ENCODE results near the gene HBS1L. TPM values are rescaled to one million over a fixed set of nuclear protein-coding genes. Genes with fewer than 3 reads are reported as not detected.
A peak's percentile ranks its signal among the peaks of the same experiment; 100 is the strongest.

Gene HBS1L
- total RNA-seq, 2 experiments from 2014 or later = 71.5 to 74.7 TPM

DNA sequence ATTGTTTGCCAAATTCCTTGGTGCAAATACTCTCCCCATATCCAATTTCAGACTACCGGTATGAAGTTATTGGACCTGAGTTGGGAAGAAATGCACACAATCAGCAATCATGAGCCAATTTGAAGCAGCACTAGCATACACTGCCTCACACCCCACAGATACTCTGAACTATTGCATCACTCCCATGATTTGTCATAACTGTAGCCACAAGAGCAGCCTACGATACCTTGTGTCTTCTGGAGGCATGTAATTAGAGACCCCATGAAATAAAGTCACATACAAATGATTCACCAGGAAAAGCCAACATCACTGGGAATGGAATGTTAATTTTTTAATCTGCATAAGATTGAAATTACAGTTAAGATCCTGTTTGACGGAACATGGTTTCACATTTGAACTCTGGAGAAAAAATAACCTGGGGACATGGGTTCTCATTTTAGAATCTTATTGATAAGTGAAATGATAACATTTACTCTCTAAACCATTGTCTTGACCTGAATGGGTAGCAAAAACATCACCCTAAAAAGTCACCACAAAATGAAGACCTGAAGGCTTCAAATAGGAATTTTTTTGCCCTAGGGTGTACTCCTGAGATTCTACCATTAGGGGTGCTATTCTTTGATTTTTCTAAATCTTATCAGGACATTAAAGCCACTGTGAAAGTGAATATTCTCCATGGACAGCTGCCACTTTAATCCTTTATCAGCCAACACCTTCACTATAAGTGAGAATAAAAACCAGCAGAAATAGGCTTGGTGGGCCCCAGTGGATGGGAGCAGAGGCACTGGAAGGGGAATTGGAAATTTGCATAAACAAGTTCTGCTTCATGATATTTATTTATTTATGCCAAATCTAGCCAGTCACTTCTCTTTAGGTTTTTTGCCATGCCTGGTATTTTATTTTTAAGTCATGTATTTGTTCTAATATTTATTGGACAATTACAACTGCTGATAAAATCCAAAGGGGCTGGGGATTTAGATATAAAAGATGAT is 34.5 kb upstream of the HBS1L start:
- peak; percentile 56 for DNase-seq
- Mint-ChIP-seq H3K4me3 (peak overlapping the region; percentile 64), H3K27me3 (no peaks in the 10 kb centered on the region), H3K9me3 (peaks cover 13% of the 10 kb centered on the region), H3K36me3 (ENCODE audit: low read depth) (peaks cover 6% of the 10 kb centered on the region), H3K4me1 (peaks cover 82% of the 10 kb centered on the region), H3K27ac (peak overlapping the region; percentile 91)
- CTCF ChIA-PET = interaction anchor here (1.0 to 4.4 kb wide), 12 partner anchors 12 to 97 kb away, joined by 3 to 20 read pairs (median 4); partner anchors contain the start of gene HBS1L
- POLR2A ChIA-PET = interaction anchor here (0.6 to 0.7 kb wide), 2 partner anchors 98 to 111 kb away, joined by 3 read pairs; no protein-coding TSS in a partner anchor

DNA sequence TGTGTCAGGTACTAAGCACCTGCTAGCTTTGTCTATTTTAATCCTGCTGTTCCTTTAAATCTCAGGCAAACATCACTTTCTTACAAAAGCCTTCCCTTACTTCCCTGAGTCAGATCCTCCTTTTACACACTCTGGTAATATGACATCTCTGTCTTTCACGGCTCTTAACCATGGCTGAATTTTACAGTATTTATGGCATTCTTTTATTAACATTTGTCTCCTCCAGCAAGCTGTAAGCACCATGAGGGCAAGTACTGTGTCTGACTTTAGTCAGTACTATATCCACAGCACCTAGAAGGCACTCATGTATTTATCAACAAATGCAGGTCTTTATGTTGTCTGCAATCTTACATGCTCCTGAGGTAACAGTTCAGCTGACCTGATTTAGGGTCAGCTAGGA is 33.7 kb upstream of the HBS1L start:
- no peak for DNase-seq
- Mint-ChIP-seq H3K27ac (peak overlapping the region; percentile 91), H3K9me3 (peaks cover 13% of the 10 kb centered on the region), H3K27me3 (no peaks in the 10 kb centered on the region), H3K4me3 (peak overlapping the region; percentile 42), H3K36me3 (ENCODE audit: low read depth) (peaks cover 6% of the 10 kb centered on the region), H3K4me1 (peaks cover 74% of the 10 kb centered on the region)
- POLR2A ChIA-PET = interaction anchor here (0.7 to 1.5 kb wide), 4 partner anchors 32 to 95 kb away, joined by 3 to 5 read pairs (median 4); partner anchors contain the start of gene MYB
- CTCF ChIA-PET = interaction anchor here (1.0 to 4.4 kb wide), 13 partner anchors 11 to 95 kb away, joined by 3 to 20 read pairs (median 3); partner anchors contain the start of genes HBS1L and MYB

GRCh38 chr6:135087803-135088202 is 33.2 kb upstream of the HBS1L start:
- no peaks in the 10 kb centered on the region for H3K27me3 Mint-ChIP-seq
- ChIA-PET CTCF (interaction anchor here (0.5 to 4.4 kb wide), 14 partner anchors 11 to 109 kb away, joined by 3 to 20 read pairs (median 3); partner anchors contain the start of genes HBS1L and MYB), POLR2A (interaction anchor here (0.7 to 1.5 kb wide), 4 partner anchors 32 to 96 kb away, joined by 3 to 5 read pairs (median 4); partner anchors contain the start of gene MYB)
- H3K9me3 Mint-ChIP-seq = peaks cover 13% of the 10 kb centered on the region
- H3K36me3 Mint-ChIP-seq (ENCODE audit: low read depth) = peaks cover 9% of the 10 kb centered on the region
- DNase-seq = peak; percentile 71
- peaks cover 70% of the 10 kb centered on the region for H3K4me1 Mint-ChIP-seq
- H3K4me3 Mint-ChIP-seq = peak overlapping the region; percentile 42
- H3K27ac Mint-ChIP-seq = peak overlapping the region; percentile 91

DNA sequence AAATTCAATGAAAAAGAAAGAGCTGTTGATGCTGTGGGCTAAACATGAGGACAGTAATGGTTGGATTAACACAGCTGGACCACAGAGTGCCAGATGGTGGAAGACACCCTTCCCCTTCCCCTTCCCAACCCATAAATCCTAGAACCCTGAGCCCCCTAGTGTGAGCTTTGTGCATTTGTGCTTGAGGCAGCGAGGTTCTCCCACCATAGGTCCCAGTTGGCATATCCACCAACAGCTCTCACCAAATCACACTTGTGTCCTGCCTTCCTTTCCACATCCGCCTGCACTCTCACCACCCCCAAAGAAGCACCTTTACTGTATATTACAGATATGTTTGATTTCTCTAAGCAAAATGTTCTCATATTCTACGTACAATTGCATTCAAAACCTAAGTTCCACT is 32.8 kb upstream of the HBS1L start:
- peak; percentile 34 for DNase-seq

DNA sequence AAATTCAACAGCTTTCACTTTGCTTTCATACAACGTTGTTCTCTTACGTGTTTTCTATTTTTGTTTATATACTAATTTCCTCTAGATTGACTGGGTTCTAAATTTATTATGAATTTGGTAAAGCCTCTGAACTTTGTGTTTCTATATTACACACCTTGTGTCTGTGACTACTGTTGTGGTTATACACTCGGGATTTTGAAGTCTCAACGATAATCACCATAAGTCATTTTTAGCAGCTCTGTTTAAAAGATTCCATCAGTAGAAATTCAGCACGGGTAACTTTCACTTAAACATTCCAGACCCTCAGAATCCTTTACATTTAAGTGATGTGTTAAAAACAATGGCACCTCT is 31.8 kb upstream of the HBS1L start:
- DNase-seq = no peak
- Mint-ChIP-seq H3K27me3 (no peaks in the 10 kb centered on the region), H3K36me3 (ENCODE audit: low read depth) (peaks cover 16% of the 10 kb centered on the region), H3K27ac (peak overlapping the region; percentile 91), H3K9me3 (peaks cover 18% of the 10 kb centered on the region), H3K4me3 (peak overlapping the region; percentile 70), H3K4me1 (peaks cover 59% of the 10 kb centered on the region)
- ChIA-PET CTCF (interaction anchor here (0.7 to 4.4 kb wide), 14 partner anchors 9 to 338 kb away, joined by 3 to 20 read pairs (median 3); partner anchors contain the start of gene HBS1L), POLR2A (no interaction called here)

More for the DNA sequence above, 32.8 kb upstream of the HBS1L start:
- Mint-ChIP-seq H3K4me1 (peaks cover 66% of the 10 kb centered on the region), H3K27ac (peak overlapping the region; percentile 91), H3K36me3 (ENCODE audit: low read depth) (peaks cover 10% of the 10 kb centered on the region), H3K27me3 (no peaks in the 10 kb centered on the region), H3K9me3 (peaks cover 11% of the 10 kb centered on the region), H3K4me3 (peak overlapping the region; percentile 42)
- ChIA-PET CTCF (interaction anchor here (0.5 to 4.4 kb wide), 14 partner anchors 10 to 363 kb away, joined by 3 to 20 read pairs (median 3); partner anchors contain the start of genes HBS1L and MYB), POLR2A (interaction anchor here (0.7 to 1.5 kb wide), 5 partner anchors 31 to 96 kb away, joined by 3 to 5 read pairs (median 4); partner anchors contain the start of genes HBS1L and MYB)

GRCh38 chr6:135085700-135086413 is 31.2 kb upstream of the HBS1L start:
- POLR2A ChIA-PET = interaction anchor here (0.5 kb wide), 1 partner anchor 77 kb away, joined by 5 read pairs; no protein-coding TSS in a partner anchor
- H3K36me3 Mint-ChIP-seq (ENCODE audit: low read depth) = peaks cover 16% of the 10 kb centered on the region
- no peaks in the 10 kb centered on the region for H3K27me3 Mint-ChIP-seq
- CTCF ChIA-PET = interaction anchor here (1.0 to 4.4 kb wide), 10 partner anchors 9 to 338 kb away, joined by 3 to 20 read pairs (median 4); partner anchors contain the start of gene HBS1L
- peak overlapping the region; percentile 91 for H3K27ac Mint-ChIP-seq
- peak overlapping the region; percentile 70 for H3K4me3 Mint-ChIP-seq
- peaks cover 18% of the 10 kb centered on the region for H3K9me3 Mint-ChIP-seq
- H3K4me1 Mint-ChIP-seq = peaks cover 54% of the 10 kb centered on the region
- DNase-seq = no peak

DNA sequence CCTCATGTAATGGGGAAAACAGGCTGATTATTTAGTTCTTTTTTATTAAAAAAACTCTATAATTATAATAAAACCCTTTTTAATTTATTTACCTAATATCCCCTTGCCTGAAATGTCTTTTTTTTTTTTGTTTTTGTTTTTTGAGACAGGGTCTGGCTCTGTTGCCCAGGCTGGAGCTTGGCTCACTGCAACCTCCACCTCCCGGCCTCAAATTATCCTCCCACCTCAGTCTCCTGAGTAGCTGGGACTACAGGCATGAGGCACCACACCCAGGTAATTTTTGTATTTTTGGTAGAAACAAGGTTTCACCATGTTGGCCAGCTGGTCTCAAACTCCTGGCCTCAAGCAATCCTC is 30.3 kb upstream of the HBS1L start:
- H3K4me1 Mint-ChIP-seq = peaks cover 44% of the 10 kb centered on the region
- H3K9me3 Mint-ChIP-seq = peaks cover 20% of the 10 kb centered on the region
- ChIA-PET CTCF (interaction anchor here (1.2 to 4.4 kb wide), 2 partner anchors 28 to 98 kb away, joined by 3 to 20 read pairs; no protein-coding TSS in a partner anchor), POLR2A (no interaction called here)
- H3K36me3 Mint-ChIP-seq (ENCODE audit: low read depth) = peaks cover 19% of the 10 kb centered on the region
- H3K27me3 Mint-ChIP-seq = no peaks in the 10 kb centered on the region
- no peak for DNase-seq
- no peak overlapping the region for H3K27ac Mint-ChIP-seq
- H3K4me3 Mint-ChIP-seq = no peak overlapping the region

- H3K4me3 Mint-ChIP-seq = no peak overlapping the region
- no peak for DNase-seq
- ChIA-PET POLR2A (no interaction called here), CTCF (interaction anchor here (0.7 to 1.2 kb wide), 2 partner anchors 28 kb away, joined by 3 read pairs; no protein-coding TSS in a partner anchor)
- H3K9me3 Mint-ChIP-seq = peaks cover 20% of the 10 kb centered on the region
- H3K36me3 Mint-ChIP-seq (ENCODE audit: low read depth) = peaks cover 19% of the 10 kb centered on the region
- H3K27me3 Mint-ChIP-seq = no peaks in the 10 kb centered on the region
- H3K27ac Mint-ChIP-seq = no peak overlapping the region
- H3K4me1 Mint-ChIP-seq = peaks cover 40% of the 10 kb centered on the region
Measured at GRCh38 chr6:135084001-135084915, 29.6 kb upstream of the HBS1L start.

DNA sequence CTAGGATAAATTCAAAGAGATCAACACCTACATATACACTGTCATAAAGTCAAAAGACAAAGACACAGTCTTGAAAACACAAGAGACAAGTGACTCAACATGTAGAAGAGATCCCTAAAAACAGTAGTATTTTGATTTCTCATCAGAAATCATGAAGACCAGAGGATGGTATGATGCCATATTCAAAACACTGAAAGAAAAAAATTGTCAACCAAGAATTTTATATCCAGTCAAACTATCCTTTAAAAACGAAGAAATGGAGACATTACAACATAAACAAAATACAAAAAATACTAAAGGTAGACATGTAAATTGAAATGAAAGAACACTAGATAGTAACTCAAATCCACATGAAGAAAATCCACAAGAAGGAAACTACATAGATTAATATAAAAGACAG is 27.3 kb upstream of the HBS1L start:
- Mint-ChIP-seq H3K4me3 (no peak overlapping the region), H3K9me3 (peaks cover 15% of the 10 kb centered on the region), H3K27ac (no peak overlapping the region), H3K27me3 (no peaks in the 10 kb centered on the region), H3K4me1 (peaks cover 17% of the 10 kb centered on the region), H3K36me3 (ENCODE audit: low read depth) (peaks cover 14% of the 10 kb centered on the region)
- no peak for DNase-seq
- ChIA-PET POLR2A (no interaction called here), CTCF (interaction anchor here (0.7 kb wide), 1 partner anchor 163 kb away, joined by 3 read pairs; no protein-coding TSS in a partner anchor)

GRCh38 chr6:135075018-135075417 is 20.4 kb upstream of the HBS1L start:
- Mint-ChIP-seq H3K36me3 (ENCODE audit: low read depth) (peaks cover 2% of the 10 kb centered on the region), H3K4me1 (peaks cover 7% of the 10 kb centered on the region), H3K9me3 (peaks cover 3% of the 10 kb centered on the region), H3K27ac (no peak overlapping the region), H3K4me3 (no peak overlapping the region), H3K27me3 (no peaks in the 10 kb centered on the region)
- POLR2A ChIA-PET = no interaction called here
- CTCF ChIA-PET = interaction anchor here (1.2 to 3.8 kb wide), 2 partner anchors 11 to 12 kb away, joined by 3 to 20 read pairs; no protein-coding TSS in a partner anchor
- DNase-seq = no peak

GRCh38 chr6:135073756-135074393 is 19.3 kb upstream of the HBS1L start:
- no peaks in the 10 kb centered on the region for H3K27me3 Mint-ChIP-seq
- H3K4me3 Mint-ChIP-seq = no peak overlapping the region
- H3K27ac Mint-ChIP-seq = no peak overlapping the region
- H3K4me1 Mint-ChIP-seq = peaks cover 7% of the 10 kb centered on the region
- ChIA-PET CTCF (interaction anchor here (0.6 to 1.2 kb wide), 2 partner anchors 13 to 21 kb away, joined by 3 to 4 read pairs; no protein-coding TSS in a partner anchor), POLR2A (no interaction called here)
- peaks cover 2% of the 10 kb centered on the region for H3K36me3 Mint-ChIP-seq (ENCODE audit: low read depth)
- peaks cover 3% of the 10 kb centered on the region for H3K9me3 Mint-ChIP-seq
- DNase-seq = no peak
